Measurements from ENCODE around the gene FRY. TPM values are rescaled to one million over a fixed set of nuclear protein-coding genes. Genes with fewer than 3 reads are reported as not detected.
"Not testable (repeated sequence)": the region's sequence is repeated elsewhere in the genome, so short reads cannot be mapped to it uniquely, and the experiment has no call there.

FRY gene
- polyA plus RNA-seq, 4 donors = 44.1 to 57.3 (median 49.9) TPM

GRCh38 chr13:32039528-32039927, 8.0 kb downstream of the FRY start:
- DNase-seq (ENCODE audit: low read depth in 4 of 4, low spot score in 2 of 4) = no peak

GRCh38 chr13:32040052-32040642, 8.6 kb downstream of the FRY start:
- DNase-seq (ENCODE audit: low read depth in 4 of 4, low spot score in 2 of 4) = no peak

GRCh38 chr13:32040689-32041088, 9.1 kb downstream of the FRY start:
- DNase-seq (ENCODE audit: low read depth in 4 of 4, low spot score in 2 of 4) = no peak

GRCh38 chr13:32041429-32041828, 9.9 kb downstream of the FRY start:
- no peak for DNase-seq (ENCODE audit: low read depth in 4 of 4, low spot score in 2 of 4)

DNA sequence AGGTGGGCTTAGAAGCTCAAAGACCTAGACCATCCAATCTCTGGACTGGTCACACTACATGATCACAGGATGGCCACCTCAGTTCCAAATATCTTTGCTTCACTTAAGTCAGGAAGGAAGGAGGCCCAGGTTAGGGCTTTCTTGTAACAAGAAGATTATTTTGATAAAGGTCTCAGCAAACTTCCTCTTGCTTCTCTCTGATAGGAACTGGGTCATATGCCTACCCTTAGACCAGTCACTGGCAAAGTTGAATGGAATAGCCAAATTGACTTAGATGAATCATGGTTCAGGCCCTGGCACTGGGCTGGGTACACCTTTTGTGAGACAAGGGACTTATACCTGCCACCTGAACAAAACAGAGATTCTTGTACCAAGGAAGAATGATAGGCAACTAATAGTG, 11.0 kb downstream of the FRY start:
- DNase-seq (ENCODE audit: low read depth in 4 of 4, low spot score in 2 of 4) = no peak

DNA sequence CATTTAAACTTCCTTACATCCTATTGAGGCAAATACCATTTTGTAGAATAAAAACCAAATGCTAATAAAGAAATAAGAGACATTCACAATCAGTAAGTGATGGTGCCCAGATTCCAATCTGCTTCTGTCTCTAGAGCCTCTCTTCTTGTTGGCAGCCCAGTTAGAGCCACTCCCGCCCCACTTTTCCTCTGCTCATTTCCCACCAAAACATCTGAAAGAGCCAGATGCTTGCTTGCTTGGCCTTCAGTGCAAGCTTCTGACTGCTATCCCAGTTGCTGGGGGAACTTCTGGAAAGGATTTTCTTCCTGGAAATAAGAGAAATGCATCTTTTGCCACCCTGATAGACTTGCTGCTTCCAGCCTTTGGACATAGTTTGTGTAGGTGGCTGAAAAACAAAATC, 12.9 kb downstream of the FRY start:
- no peak for DNase-seq (ENCODE audit: low read depth in 4 of 4, low spot score in 2 of 4)

GRCh38 chr13:32045537-32045936, 14.0 kb downstream of the FRY start:
- DNase-seq (ENCODE audit: low read depth in 4 of 4, low spot score in 2 of 4) = no peak

DNA sequence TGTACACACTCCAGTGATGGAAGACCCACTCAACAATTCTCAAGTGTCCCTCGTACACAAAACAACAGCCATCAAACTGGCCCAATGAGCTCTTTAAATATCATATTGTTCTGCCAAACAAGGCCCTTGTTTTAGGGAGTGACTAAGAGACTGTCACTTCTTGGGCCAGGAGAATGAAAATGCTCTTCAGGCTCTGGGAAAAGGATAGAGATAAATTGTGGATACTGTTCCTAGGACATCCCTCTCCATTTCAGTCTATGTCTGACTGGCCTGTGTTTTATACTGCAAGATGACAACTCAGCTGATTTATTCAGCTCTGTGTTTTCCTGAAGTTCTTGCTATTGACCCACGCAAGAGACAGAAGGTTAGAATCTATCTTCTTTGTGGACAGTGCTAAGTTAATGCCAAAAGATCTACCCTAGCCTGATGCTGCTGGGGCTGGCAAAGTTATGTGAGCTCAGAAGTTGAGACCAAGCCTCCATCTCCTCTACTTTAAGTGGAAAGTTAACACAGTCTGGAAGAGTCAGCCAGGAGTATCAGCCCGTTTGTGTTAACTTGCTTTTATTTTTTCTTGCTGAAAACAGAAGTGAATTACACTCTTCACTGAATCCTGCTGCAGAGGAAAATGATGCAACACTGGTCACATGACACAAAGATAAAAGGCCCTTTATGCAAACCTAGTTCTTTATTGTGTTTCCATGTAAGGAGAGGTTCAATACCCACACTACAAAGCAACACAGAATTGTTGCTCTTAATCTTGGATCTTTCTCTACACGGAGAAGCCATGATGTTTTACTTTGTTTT, 14.6 kb downstream of the FRY start:
- DNase-seq (ENCODE audit: low read depth in 4 of 4, low spot score in 2 of 4) = no peak

DNA sequence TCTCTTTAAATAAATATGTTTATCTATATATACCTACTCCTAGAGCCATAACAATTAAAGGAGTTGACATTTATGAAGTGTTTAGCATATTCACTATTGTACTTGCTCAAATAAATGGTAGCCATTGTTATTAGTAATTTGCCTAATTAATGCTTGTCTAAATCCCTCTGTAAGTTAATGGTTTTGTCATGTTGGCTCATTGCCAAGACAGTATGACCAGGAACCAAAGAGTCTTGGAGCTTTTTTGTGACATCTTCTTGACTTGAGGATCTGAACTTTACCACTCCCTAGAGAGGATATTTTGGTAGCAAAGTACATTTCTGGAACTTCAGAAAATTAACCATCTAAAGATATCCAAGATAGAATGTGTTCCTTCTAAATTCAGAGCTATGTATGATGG, 15.5 kb downstream of the FRY start:
- DNase-seq (ENCODE audit: low read depth in 4 of 4, low spot score in 2 of 4) = no peak

DNA sequence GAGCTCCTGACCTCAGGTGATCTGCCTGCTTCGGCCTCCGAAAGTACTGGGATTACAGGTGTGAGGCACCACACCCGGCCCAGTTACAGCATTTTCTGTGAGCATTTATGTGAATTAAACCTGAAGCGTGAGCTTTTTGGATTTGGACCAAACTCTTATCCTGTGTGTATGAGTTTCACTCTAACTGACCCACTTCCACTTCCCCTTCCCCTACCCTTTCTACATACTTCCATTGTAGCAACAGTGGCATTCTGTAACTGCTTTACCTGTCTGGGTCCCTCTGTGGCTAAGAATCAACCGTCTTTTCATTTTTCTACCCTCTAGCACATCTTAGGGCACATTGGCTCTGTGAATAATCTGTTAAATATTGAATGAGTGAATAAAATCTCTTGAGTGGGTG, 16.2 kb downstream of the FRY start:
- DNase-seq (ENCODE audit: low read depth in 4 of 4, low spot score in 2 of 4) = no peak

- no peak for DNase-seq (ENCODE audit: low read depth in 4 of 4, low spot score in 2 of 4)
Observed at GRCh38 chr13:32048816-32049215, 17.2 kb downstream of the FRY start.

DNA sequence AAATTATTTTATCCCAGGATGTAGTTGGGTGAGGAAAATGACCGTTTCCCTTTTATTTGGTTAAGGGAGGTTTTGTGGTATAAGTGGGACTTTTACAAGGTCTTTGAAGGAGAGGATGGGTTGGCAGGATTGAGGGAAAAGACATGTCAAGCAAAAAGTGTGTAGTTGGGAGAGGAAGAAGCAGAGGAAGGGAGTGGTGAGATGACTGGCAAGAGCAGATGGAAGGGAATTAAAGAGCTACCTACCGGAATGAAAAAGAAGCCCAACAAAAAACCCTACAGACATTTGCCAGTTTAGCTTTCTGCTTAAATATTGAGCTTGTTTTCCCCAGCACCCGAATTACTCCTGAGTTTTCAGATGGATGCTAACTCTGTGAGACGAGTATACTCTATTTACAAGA, 19.6 kb downstream of the FRY start:
- DNase-seq (ENCODE audit: low read depth in 4 of 4, low spot score in 2 of 4) = no peak

DNA sequence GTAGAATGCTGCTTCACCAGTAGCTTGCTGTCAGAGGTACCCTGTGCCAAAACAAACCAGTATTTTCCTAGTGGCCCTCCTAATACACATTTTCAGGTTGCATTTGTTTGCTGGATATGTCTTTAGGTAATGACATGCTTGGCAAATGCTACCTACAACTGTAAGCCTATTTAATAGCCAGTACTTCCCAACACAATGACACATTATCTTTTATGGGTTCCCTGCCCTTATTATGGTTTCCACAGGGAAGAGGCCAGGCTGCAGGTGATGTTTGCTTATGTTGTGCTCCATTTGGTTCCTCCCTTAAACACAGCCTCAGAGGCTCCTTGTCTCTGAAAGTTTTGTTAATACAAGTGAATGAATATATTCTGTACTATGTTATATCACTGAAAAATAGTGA, 24.7 kb downstream of the FRY start:
- no peak for DNase-seq (ENCODE audit: low read depth in 4 of 4, low spot score in 2 of 4)

GRCh38 chr13:32057325-32057724, 25.8 kb downstream of the FRY start:
- not testable (repeated sequence) for DNase-seq (ENCODE audit: low read depth in 4 of 4, low spot score in 2 of 4)

DNA sequence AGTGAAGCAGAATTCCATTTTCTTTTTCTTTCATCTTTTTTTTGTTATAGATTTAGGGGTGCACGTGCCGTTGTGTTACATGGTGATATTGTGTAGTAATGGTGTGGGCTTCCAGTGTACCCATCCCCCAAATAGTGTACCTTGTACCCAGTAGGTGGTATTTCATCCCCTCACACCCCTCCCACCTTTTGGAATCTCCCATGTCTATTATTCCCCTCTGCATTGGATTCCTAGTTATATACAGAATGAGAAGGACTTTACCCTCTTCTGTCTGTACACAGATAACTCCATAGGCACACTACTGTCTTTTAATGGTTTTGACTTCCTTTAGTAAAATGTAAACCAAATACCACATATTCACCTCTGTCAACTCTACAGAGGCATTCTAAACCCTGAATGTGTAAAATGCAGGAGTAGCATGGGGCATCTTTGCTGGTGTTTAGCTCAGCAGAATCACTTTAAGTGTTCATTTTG, 28.0 kb downstream of the FRY start:
- DNase-seq (ENCODE audit: low read depth in 4 of 4, low spot score in 2 of 4) = no peak

DNA sequence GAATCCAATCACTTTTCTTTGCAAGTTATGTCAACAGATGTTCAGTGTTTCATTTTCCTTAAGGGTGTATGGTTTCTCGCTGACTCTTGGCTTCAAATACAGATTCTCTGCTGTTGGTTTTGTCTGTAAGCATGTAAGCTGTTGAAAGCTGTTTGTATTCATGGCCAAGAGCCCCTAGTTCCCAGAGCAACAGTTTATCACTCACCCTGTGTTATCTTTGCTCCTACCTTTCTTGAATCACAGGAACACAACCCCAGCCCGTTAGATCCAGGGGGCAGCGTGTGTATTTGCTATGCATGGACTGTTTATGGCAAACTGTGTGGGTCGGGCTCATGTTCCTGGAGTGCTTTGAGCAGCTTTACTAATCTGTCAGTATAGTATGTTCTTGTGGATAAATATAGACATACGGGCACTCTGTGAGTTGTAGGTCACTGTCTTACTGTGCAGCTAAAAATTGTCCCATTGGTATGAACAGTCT, 28.9 kb downstream of the FRY start:
- no peak for DNase-seq (ENCODE audit: low read depth in 4 of 4, low spot score in 2 of 4)

DNA sequence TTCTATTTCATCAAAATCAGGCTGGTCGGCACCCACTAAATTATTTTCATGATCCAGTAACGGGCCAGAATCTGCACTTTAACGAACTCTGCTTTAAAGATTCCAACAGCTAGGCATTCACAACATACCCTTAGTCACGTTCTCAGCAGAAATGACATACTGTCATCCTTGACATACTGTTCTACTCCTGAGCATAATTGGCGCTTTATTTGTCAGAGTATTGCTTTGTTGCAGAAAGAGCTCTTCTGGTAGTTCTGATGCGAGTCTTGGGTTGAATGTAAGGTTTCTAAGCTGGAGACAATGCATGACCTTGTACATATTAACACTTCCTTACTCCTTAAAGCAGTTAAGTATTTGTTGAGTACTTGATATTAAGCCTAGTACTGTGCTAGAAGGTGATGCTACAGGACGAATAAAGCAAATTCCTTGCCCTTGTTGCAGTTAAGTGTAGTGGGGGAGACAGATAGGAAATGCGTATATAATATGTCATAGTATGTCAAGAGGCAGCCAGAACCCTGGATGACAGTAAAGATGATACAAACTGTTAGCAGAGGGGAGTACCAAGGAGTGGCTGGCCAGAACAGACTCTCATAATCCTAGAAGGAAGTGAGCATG, 32.2 kb downstream of the FRY start:
- no peak for DNase-seq (ENCODE audit: low read depth in 4 of 4, low spot score in 2 of 4)

- DNase-seq (ENCODE audit: low read depth in 4 of 4, low spot score in 2 of 4) = no peak
Observed at GRCh38 chr13:32067149-32067961, 35.8 kb downstream of the FRY start.

DNA sequence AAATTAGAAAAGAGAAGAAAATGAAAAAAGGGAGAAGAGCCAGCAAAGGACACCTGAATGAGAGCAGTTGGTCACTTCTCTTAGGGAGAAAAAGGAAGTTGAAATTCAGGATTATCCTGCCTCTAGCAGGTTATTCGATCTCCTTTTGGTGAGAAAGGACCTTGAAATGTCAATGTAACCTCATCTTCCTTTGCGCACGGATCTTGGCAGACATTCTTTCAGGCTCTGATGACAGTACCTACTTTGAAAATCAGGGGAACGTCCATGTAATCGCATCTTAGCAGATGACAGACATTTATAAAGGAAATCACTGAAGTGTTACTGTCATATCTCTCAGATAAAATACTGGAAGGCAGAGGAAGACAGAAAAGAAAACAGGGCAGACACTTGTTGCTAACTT, 36.7 kb downstream of the FRY start:
- no peak for DNase-seq (ENCODE audit: low read depth in 4 of 4, low spot score in 2 of 4)

- no peak for DNase-seq (ENCODE audit: low read depth in 4 of 4, low spot score in 2 of 4)
Observed at GRCh38 chr13:32073180-32073864, 41.7 kb downstream of the FRY start.

Measured in left renal cortex interstitium (tissue), 4 donors.